ENCODE results near the gene SNX13. TPM values are rescaled to one million over a fixed set of nuclear protein-coding genes. Genes with fewer than 3 reads are reported as not detected.

SNX13 gene
- total and polyA plus RNA-seq, 2 donors (not counting 1 experiment from before 2014, with no cell fraction given): 6.5 to 58.1 TPM

- no peaks in the 10 kb centered on the region for H3K4me1 ChIP-seq (ENCODE audit: control insufficient read depth in 2 of 2, insufficient read depth in 2 of 2, low read length in 2 of 2)
- Mint-ChIP-seq H3K4me3 (no peak overlapping the region), H3K4me1 (no peaks in the 10 kb centered on the region), H3K27me3 (peaks cover 18% of the 10 kb centered on the region), H3K27ac (no peak overlapping the region), H3K9me3 (ENCODE audit: insufficient read depth) (no peaks in the 10 kb centered on the region)
- H4K20me1 ChIP-seq (ENCODE audit: control insufficient read depth, insufficient read depth, low read length, poor library complexity, severe bottlenecking): no peaks in the 10 kb centered on the region
- no peaks in the 10 kb centered on the region for H3K79me2 ChIP-seq (ENCODE audit: control insufficient read depth, insufficient read depth, low read length)
- TF ChIP-seq EZH2 (IDR thresholded peaks at IDR 0.05; ENCODE audit: borderline replicate concordance, insufficient read depth, low read depth, low read length, poor library complexity, severe bottlenecking): no peak
- TF ChIP-seq, protein P1, sequence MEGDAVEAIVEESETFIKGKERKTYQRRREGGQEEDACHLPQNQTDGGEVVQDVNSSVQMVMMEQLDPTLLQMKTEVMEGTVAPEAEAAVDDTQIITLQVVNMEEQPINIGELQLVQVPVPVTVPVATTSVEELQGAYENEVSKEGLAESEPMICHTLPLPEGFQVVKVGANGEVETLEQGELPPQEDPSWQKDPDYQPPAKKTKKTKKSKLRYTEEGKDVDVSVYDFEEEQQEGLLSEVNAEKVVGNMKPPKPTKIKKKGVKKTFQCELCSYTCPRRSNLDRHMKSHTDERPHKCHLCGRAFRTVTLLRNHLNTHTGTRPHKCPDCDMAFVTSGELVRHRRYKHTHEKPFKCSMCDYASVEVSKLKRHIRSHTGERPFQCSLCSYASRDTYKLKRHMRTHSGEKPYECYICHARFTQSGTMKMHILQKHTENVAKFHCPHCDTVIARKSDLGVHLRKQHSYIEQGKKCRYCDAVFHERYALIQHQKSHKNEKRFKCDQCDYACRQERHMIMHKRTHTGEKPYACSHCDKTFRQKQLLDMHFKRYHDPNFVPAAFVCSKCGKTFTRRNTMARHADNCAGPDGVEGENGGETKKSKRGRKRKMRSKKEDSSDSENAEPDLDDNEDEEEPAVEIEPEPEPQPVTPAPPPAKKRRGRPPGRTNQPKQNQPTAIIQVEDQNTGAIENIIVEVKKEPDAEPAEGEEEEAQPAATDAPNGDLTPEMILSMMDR (IDR thresholded peaks at IDR 0.05): no peak
- ChIA-PET POLR2A (no interaction called here), CTCF (no interaction called here)
- no peaks in the 10 kb centered on the region for H3K36me3 ChIP-seq (replicated peaks in 1 of 2; ENCODE audit: control extremely low read depth in 1 of 2, control insufficient read depth in 1 of 2, extremely low read depth in 1 of 2, insufficient read depth in 2 of 2, low read length in 1 of 2)
- H3K9ac ChIP-seq (ENCODE audit: low read length): no peak overlapping the region
- no peak overlapping the region for H3K4me3 ChIP-seq (ENCODE audit: control extremely low read depth in 1 of 5, extremely low read depth in 1 of 5, insufficient read depth in 1 of 5, low read depth in 2 of 5, low read length in 4 of 5)
- DNase-seq: no peak
- peaks cover 0 to 4% (median 0%) of the 10 kb centered on the region in 4 experiments for H3K27me3 ChIP-seq (replicated peaks in 1 of 4; ENCODE audit: control extremely low read depth in 1 of 4, control insufficient read depth in 3 of 4, insufficient read depth in 4 of 4, low read length in 3 of 4)
- no peak overlapping the region for H3K4me2 ChIP-seq (replicated peaks; ENCODE audit: low read depth, low read length, poor library complexity, severe bottlenecking)
- H2AFZ ChIP-seq (ENCODE audit: insufficient read depth, low read depth, low read length, poor library complexity, severe bottlenecking): no peak overlapping the region
- intact Hi-C loops (cut with micrococcal nuclease): no loop called here
- no peak overlapping the region for H3K27ac ChIP-seq (ENCODE audit: low read length in 2 of 2)
- H3K9me3 ChIP-seq (ENCODE audit: control extremely low read depth in 1 of 3, control insufficient read depth in 2 of 3, insufficient read depth in 1 of 3, low read length in 2 of 3): no peaks in the 10 kb centered on the region
- no peak for ATAC-seq (ENCODE audit: low read depth)
Observed at GRCh38 chr7:17965603-17966002, 25.3 kb upstream of the SNX13 start.

GRCh38 chr7:17963281-17963680, 23.0 kb upstream of the SNX13 start:
- TF ChIP-seq EZH2 (IDR thresholded peaks at IDR 0.05; ENCODE audit: borderline replicate concordance, insufficient read depth, low read depth, low read length, poor library complexity, severe bottlenecking): no peak
- TF ChIP-seq, protein P1 (IDR thresholded peaks at IDR 0.05): no peak
- Histone ChIP-seq H3K9ac (ENCODE audit: low read length) (no peak overlapping the region), H3K4me3 (ENCODE audit: control extremely low read depth in 1 of 5, extremely low read depth in 1 of 5, insufficient read depth in 1 of 5, low read depth in 2 of 5, low read length in 4 of 5) (no peak overlapping the region), H3K27me3 (replicated peaks in 1 of 4; ENCODE audit: control extremely low read depth in 1 of 4, control insufficient read depth in 3 of 4, insufficient read depth in 4 of 4, low read length in 3 of 4) (no peaks in the 10 kb centered on the region), H3K9me3 (ENCODE audit: control extremely low read depth in 1 of 3, control insufficient read depth in 2 of 3, insufficient read depth in 1 of 3, low read length in 2 of 3) (no peaks in the 10 kb centered on the region), H2AFZ (ENCODE audit: insufficient read depth, low read depth, low read length, poor library complexity, severe bottlenecking) (no peak overlapping the region), H4K20me1 (ENCODE audit: control insufficient read depth, insufficient read depth, low read length, poor library complexity, severe bottlenecking) (no peaks in the 10 kb centered on the region), H3K4me2 (replicated peaks; ENCODE audit: low read depth, low read length, poor library complexity, severe bottlenecking) (no peak overlapping the region), H3K36me3 (replicated peaks in 1 of 2; ENCODE audit: control extremely low read depth in 1 of 2, control insufficient read depth in 1 of 2, extremely low read depth in 1 of 2, insufficient read depth in 2 of 2, low read length in 1 of 2) (no peaks in the 10 kb centered on the region), H3K27ac (ENCODE audit: low read length in 2 of 2) (no peak overlapping the region), H3K79me2 (ENCODE audit: control insufficient read depth, insufficient read depth, low read length) (no peaks in the 10 kb centered on the region), H3K4me1 (ENCODE audit: control insufficient read depth in 2 of 2, insufficient read depth in 2 of 2, low read length in 2 of 2) (no peaks in the 10 kb centered on the region)
- WGBS (ENCODE audit: insufficient coverage): 75% methylated on average over 2 of the region's 3 CpGs
- H3K4me1 Mint-ChIP-seq: no peaks in the 10 kb centered on the region
- no peak overlapping the region for H3K4me3 Mint-ChIP-seq
- peaks cover 16% of the 10 kb centered on the region for H3K27me3 Mint-ChIP-seq
- intact Hi-C loops (cut with micrococcal nuclease): no loop called here
- CTCF ChIA-PET: no interaction called here
- H3K9me3 Mint-ChIP-seq (ENCODE audit: insufficient read depth): no peaks in the 10 kb centered on the region
- POLR2A ChIA-PET: no interaction called here
- no peak overlapping the region for H3K27ac Mint-ChIP-seq
- ATAC-seq (ENCODE audit: low read depth) (no peak), DNase-seq (no peak)
